ENCODE data around the gene PSMB5. TPM values are rescaled to one million over a fixed set of nuclear protein-coding genes. Genes with fewer than 3 reads are reported as not detected.

The PSMB5 gene
- total and polyA plus RNA-seq, 2 of the 13 experiments (the other 11 are each of a cell fraction or from before 2014, with no cell fraction given), result 705 to 871 TPM

DNA sequence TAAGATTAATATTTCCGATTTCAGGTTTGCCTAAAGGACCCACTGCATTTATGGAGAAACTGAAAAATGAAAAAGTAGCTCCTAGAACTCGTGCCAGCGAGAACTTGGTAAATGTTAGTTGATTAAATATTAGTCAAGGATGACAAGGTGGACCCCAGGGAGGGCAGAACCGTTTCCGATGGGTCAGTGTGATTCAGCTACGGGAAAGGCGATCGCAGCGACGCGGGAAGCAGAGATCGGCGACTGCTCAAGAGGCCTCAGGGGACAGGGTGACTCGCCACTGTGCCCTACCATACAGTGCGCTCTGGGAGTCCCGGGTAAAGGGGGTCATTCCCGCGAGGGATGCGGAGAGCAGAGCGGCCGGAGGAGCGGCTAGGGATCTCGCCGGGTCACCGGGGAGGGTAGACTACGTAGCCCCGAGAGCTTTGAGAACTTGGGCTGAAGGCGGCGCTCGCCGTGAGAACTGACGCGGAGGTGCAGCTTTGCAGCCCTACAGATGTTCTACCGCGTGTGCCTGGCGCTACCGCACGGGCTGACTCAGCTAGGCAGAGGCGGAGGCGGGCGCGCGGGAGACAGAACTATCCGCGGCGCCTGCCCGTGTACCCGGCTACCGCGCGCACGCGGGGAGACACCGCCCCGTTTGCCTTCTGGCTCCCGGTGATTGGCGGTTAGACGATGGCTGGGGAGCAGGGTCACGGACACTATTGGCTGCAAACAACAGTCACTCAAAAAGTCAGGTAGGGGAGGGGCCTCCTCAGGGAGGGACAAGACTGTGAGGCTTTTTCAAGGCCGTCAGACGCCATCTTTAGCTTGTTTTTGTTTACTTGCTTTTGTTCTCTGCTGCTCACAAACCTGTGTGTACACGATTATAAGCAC lies 27.9 kb downstream of the PSMB5 start (continued):
- TF ChIP-seq, protein P1, sequence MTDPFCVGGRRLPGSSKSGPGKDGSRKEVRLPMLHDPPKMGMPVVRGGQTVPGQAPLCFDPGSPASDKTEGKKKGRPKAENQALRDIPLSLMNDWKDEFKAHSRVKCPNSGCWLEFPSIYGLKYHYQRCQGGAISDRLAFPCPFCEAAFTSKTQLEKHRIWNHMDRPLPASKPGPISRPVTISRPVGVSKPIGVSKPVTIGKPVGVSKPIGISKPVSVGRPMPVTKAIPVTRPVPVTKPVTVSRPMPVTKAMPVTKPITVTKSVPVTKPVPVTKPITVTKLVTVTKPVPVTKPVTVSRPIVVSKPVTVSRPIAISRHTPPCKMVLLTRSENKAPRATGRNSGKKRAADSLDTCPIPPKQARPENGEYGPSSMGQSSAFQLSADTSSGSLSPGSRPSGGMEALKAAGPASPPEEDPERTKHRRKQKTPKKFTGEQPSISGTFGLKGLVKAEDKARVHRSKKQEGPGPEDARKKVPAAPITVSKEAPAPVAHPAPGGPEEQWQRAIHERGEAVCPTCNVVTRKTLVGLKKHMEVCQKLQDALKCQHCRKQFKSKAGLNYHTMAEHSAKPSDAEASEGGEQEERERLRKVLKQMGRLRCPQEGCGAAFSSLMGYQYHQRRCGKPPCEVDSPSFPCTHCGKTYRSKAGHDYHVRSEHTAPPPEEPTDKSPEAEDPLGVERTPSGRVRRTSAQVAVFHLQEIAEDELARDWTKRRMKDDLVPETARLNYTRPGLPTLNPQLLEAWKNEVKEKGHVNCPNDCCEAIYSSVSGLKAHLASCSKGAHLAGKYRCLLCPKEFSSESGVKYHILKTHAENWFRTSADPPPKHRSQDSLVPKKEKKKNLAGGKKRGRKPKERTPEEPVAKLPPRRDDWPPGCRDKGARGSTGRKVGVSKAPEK (CRISPR knock-in tag; IDR thresholded peaks at IDR 0.05; ENCODE audit: borderline replicate concordance), result peak; percentile 82
- peak; percentile 62 for TF ChIP-seq HNF4A (CRISPR knock-in tag; IDR thresholded peaks at IDR 0.05)
- TF ChIP-seq, protein P2, sequence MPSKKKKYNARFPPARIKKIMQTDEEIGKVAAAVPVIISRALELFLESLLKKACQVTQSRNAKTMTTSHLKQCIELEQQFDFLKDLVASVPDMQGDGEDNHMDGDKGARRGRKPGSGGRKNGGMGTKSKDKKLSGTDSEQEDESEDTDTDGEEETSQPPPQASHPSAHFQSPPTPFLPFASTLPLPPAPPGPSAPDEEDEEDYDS (CRISPR knock-in tag; IDR thresholded peaks at IDR 0.05), result peak; percentile 97
- TF ChIP-seq, protein P3, sequence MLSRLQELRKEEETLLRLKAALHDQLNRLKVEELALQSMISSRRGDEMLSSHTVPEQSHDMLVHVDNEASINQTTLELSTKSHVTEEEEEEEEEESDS (CRISPR knock-in tag; IDR thresholded peaks at IDR 0.05; ENCODE audit: borderline replicate concordance), result peak; percentile 90
- TF ChIP-seq, protein P4, sequence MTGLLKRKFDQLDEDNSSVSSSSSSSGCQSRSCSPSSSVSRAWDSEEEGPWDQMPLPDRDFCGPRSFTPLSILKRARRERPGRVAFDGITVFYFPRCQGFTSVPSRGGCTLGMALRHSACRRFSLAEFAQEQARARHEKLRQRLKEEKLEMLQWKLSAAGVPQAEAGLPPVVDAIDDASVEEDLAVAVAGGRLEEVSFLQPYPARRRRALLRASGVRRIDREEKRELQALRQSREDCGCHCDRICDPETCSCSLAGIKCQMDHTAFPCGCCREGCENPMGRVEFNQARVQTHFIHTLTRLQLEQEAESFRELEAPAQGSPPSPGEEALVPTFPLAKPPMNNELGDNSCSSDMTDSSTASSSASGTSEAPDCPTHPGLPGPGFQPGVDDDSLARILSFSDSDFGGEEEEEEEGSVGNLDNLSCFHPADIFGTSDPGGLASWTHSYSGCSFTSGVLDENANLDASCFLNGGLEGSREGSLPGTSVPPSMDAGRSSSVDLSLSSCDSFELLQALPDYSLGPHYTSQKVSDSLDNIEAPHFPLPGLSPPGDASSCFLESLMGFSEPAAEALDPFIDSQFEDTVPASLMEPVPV (CRISPR knock-in tag; IDR thresholded peaks at IDR 0.05), result peak; percentile 100
- TF ChIP-seq, protein P5, sequence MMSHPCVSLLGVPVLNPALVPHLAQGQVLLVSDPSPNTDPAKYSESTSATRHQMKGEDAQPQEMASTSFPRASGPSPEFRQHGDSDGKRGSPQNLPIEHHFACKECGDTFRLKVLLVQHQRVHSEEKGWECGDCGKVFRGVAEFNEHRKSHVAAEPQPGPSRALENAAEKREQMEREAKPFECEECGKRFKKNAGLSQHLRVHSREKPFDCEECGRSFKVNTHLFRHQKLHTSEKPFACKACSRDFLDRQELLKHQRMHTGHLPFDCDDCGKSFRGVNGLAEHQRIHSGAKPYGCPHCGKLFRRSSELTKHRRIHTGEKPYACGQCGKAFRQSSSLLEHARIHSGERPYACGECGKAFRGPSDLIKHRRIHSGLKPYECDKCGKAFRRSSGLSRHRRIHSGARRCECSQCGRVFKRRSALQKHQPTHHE (CRISPR knock-in tag; IDR thresholded peaks at IDR 0.05; ENCODE audit: borderline replicate concordance), result peak; percentile 99
- no peak for TF ChIP-seq CENPX (CRISPR knock-in tag; IDR thresholded peaks at IDR 0.05)
- TF ChIP-seq ELF3 (CRISPR knock-in tag; IDR thresholded peaks at IDR 0.05), result peak; percentile 94
- TF ChIP-seq, protein P6, sequence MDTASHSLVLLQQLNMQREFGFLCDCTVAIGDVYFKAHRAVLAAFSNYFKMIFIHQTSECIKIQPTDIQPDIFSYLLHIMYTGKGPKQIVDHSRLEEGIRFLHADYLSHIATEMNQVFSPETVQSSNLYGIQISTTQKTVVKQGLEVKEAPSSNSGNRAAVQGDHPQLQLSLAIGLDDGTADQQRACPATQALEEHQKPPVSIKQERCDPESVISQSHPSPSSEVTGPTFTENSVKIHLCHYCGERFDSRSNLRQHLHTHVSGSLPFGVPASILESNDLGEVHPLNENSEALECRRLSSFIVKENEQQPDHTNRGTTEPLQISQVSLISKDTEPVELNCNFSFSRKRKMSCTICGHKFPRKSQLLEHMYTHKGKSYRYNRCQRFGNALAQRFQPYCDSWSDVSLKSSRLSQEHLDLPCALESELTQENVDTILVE (CRISPR knock-in tag; IDR thresholded peaks at IDR 0.05), result peak; percentile 98
- peak; percentile 100 for TF ChIP-seq ZSCAN31 (CRISPR knock-in tag; IDR thresholded peaks at IDR 0.05; ENCODE audit: low read depth)
- no peak; the same call in 1 of the 2 replicates for TF ChIP-seq KAT2B (IDR thresholded peaks at IDR 0.05; ENCODE audit: borderline replicate concordance, low read depth, low read length)
- TF ChIP-seq SRF (IDR thresholded peaks at IDR 0.05; ENCODE audit: low read depth, low read length), result no peak
- TF ChIP-seq, protein P7, sequence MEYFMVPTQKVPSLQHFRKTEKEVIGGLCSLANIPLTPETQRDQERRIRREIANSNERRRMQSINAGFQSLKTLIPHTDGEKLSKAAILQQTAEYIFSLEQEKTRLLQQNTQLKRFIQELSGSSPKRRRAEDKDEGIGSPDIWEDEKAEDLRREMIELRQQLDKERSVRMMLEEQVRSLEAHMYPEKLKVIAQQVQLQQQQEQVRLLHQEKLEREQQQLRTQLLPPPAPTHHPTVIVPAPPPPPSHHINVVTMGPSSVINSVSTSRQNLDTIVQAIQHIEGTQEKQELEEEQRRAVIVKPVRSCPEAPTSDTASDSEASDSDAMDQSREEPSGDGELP (IDR thresholded peaks at IDR 0.05; ENCODE audit: borderline replicate concordance, low read depth), result peak; percentile 87; the same call in 1 of the 2 replicates
- TF ChIP-seq, protein P8, sequence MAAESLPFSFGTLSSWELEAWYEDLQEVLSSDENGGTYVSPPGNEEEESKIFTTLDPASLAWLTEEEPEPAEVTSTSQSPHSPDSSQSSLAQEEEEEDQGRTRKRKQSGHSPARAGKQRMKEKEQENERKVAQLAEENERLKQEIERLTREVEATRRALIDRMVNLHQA (CRISPR knock-in tag; IDR thresholded peaks at IDR 0.05), result peak; percentile 95; the same call in 1 of the 2 replicates
- peak; percentile 99 for TF ChIP-seq KDM4B (CRISPR knock-in tag; IDR thresholded peaks at IDR 0.05)
- TF ChIP-seq PHF8 (CRISPR knock-in tag; IDR thresholded peaks at IDR 0.05), result peak; percentile 99
